ENCODE data around the gene PTCRA. TPM values are rescaled to one million over a fixed set of nuclear protein-coding genes. Genes with fewer than 3 reads are reported as not detected.

PTCRA gene
- total RNA-seq, 1 donor = not detected

DNA sequence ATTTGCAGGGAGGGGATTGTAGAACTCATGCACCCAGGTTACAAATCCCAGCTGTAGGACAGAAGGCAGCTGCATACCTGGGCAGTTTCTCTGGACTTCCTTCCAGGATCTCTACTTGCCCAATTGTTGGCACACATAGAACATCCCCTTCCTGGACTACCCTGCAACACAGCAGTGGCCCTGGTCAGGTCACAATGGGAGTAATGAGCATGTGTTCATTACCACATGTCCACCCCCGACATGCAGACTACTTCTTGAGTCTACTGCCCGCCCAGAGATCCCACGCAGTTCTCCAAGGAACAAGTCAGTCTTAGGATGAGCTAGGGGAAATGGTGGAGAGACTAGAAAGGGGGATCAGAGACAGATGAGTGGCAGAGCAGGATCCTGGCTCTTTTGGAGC is 58.1 kb downstream of the PTCRA start:
- TF ChIP-seq, protein P1, sequence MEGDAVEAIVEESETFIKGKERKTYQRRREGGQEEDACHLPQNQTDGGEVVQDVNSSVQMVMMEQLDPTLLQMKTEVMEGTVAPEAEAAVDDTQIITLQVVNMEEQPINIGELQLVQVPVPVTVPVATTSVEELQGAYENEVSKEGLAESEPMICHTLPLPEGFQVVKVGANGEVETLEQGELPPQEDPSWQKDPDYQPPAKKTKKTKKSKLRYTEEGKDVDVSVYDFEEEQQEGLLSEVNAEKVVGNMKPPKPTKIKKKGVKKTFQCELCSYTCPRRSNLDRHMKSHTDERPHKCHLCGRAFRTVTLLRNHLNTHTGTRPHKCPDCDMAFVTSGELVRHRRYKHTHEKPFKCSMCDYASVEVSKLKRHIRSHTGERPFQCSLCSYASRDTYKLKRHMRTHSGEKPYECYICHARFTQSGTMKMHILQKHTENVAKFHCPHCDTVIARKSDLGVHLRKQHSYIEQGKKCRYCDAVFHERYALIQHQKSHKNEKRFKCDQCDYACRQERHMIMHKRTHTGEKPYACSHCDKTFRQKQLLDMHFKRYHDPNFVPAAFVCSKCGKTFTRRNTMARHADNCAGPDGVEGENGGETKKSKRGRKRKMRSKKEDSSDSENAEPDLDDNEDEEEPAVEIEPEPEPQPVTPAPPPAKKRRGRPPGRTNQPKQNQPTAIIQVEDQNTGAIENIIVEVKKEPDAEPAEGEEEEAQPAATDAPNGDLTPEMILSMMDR (IDR thresholded peaks at IDR 0.05; ENCODE audit: insufficient read depth, low read length) = no peak
- no peak for DNase-seq (ENCODE audit: low read depth)

DNA sequence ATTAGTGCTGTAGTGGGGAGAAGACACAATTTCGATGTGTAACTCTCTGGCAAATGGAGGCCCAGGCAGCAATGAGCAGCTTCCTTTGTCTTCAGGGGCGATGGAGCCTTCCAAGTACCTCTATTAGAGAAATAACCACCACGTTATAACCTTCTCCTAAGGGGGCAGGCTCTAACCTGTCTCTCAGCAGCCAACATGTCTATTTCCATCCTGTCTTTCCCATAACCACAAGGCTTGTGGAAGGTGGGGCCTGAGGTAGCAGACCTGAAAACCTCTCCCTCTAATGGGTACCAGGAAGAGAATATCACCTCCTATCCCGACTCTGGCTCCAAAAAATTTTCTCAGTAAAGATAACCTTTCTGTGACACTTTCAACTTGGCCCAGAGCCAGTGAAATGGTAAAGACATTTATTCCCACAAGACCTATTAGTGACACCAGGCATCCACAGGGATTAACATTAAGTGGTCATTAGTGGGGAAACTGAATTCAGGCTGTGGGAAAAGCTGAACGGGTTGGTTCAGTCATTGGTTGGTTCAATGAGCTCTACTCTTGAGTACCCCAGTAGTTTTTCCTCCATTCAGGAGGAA is 59.2 kb downstream of the PTCRA start:
- TF ChIP-seq, protein P1 (IDR thresholded peaks at IDR 0.05; ENCODE audit: insufficient read depth, low read length) = no peak
- H3K4me3 ChIP-seq (ENCODE audit: low read depth, low read length) = no peak overlapping the region
- no peak for DNase-seq (ENCODE audit: low read depth)

More for the DNA sequence above, 58.1 kb downstream of the PTCRA start:
- no peak overlapping the region for H3K4me3 ChIP-seq (ENCODE audit: low read depth, low read length)

Other genes with a start within 250 kb of the PTCRA start
- 0.72 and 1.3 TPM in 2 replicates for gene PRPH2, start 193.5 kb upstream of the PTCRA start, total RNA-seq (ENCODE audit: low replicate concordance)
- gene TBCC, start 169.9 kb upstream of the PTCRA start, total RNA-seq (ENCODE audit: low replicate concordance) = 19.3 and 31.1 TPM in 2 replicates
- 7.7 and 15.8 TPM in 2 replicates for gene BICRAL, start 134.0 kb upstream of the PTCRA start, total RNA-seq (ENCODE audit: low replicate concordance)
- 74.7 and 102 TPM in 2 replicates for gene RPL7L1, start 36.4 kb upstream of the PTCRA start, total RNA-seq (ENCODE audit: low replicate concordance)
- gene CNPY3, start 13.4 kb downstream of the PTCRA start, total RNA-seq (ENCODE audit: low replicate concordance) = 23.2 and 45.6 TPM in 2 replicates
- gene GNMT, start 44.7 kb downstream of the PTCRA start, total RNA-seq (ENCODE audit: low replicate concordance) = 0.25 and 0.36 TPM in 2 replicates
- 19.3 and 39.4 TPM in 2 replicates for gene PEX6, start 63.1 kb downstream of the PTCRA start, total RNA-seq (ENCODE audit: low replicate concordance)
- 46.9 and 60.9 TPM in 2 replicates for gene PPP2R5D, start 68.5 kb downstream of the PTCRA start, total RNA-seq (ENCODE audit: low replicate concordance)
- gene MEA1, start 97.9 kb downstream of the PTCRA start, total RNA-seq (ENCODE audit: low replicate concordance) = 18.6 and 71.8 TPM in 2 replicates
- 27.0 and 78.1 TPM in 2 replicates for gene KLHDC3, start 98.2 kb downstream of the PTCRA start, total RNA-seq (ENCODE audit: low replicate concordance)
- gene RRP36, start 105.6 kb downstream of the PTCRA start, total RNA-seq (ENCODE audit: low replicate concordance) = 46.9 and 86.6 TPM in 2 replicates
- gene CUL7, start 137.8 kb downstream of the PTCRA start, total RNA-seq (ENCODE audit: low replicate concordance) = 28.0 and 31.6 TPM in 2 replicates
- gene MRPL2, start 143.4 kb downstream of the PTCRA start, total RNA-seq (ENCODE audit: low replicate concordance) = 11.9 and 18.7 TPM in 2 replicates
- 11.3 and 15.3 TPM in 2 replicates for gene KLC4, start 143.6 kb downstream of the PTCRA start, total RNA-seq (ENCODE audit: low replicate concordance)
- gene PTK7, start 160.3 kb downstream of the PTCRA start, total RNA-seq (ENCODE audit: low replicate concordance) = 44.6 and 102 TPM in 2 replicates

Data from fibroblast of the aortic adventitia (primary cell).